ENCODE data around the gene KMT5C.

DNA sequence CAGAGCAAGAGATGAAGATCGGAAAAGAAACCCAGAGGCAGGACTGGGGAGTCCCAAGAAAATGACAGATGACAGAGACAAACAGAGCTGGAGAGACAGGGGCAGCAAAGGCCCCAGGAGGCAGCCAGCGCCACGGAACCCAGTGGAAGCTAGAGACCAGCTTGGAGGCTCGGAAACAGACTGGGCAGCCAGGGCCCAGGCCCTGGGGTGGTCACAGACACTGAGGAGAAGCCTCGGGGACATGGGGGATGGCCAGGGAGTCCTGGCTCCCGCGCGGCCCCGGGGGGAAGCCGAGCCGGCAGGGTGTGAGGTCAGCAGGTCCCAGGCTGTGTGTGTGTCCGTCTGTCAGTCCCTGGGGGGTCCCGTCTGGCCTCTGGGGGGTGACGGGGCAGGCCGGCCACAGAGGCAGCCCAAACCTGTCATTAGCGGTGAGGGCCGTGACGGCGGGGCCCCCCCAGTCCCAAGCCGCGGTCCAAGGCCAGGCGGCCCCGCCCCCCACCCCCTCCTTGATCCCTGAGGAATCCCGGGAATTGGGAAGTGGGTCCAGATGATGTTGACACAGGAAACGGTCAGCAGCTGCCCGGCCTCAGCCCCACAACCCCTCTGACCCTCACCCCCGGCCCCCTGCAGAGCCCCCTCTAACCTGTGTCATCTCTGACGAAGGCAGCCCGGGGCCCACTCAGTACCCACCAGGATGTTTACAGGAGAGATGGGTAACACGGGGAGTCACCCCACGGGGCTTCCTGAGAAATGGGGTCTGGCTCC, 34.5 kb downstream of the KMT5C start:
- TF ChIP-seq, protein P1, sequence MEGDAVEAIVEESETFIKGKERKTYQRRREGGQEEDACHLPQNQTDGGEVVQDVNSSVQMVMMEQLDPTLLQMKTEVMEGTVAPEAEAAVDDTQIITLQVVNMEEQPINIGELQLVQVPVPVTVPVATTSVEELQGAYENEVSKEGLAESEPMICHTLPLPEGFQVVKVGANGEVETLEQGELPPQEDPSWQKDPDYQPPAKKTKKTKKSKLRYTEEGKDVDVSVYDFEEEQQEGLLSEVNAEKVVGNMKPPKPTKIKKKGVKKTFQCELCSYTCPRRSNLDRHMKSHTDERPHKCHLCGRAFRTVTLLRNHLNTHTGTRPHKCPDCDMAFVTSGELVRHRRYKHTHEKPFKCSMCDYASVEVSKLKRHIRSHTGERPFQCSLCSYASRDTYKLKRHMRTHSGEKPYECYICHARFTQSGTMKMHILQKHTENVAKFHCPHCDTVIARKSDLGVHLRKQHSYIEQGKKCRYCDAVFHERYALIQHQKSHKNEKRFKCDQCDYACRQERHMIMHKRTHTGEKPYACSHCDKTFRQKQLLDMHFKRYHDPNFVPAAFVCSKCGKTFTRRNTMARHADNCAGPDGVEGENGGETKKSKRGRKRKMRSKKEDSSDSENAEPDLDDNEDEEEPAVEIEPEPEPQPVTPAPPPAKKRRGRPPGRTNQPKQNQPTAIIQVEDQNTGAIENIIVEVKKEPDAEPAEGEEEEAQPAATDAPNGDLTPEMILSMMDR (IDR thresholded peaks at IDR 0.05), result no peak
- TF ChIP-seq POLR2A (IDR thresholded peaks at IDR 0.05) (no peak), EP300 (IDR thresholded peaks at IDR 0.05) (no peak), POLR2AphosphoS5 (IDR thresholded peaks at IDR 0.05) (no peak)

Measured in suprapubic skin (tissue), 4 donors.